Epithelial cell of esophagus (primary cell): ENCODE measurements around the gene RUNX1.

Experiments used
- DNase-seq: peaks from one replicate; pipeline ENCODE4 v3.0.0; 2010; ENCODE audit warnings: low read depth
- H3K4me3 ChIP-seq: 2 replicates; pipeline ENCODE4 v1.5.1; 2011; ENCODE audit warnings: mild to moderate bottlenecking, low read length, control low read depth
- CTCF ChIP-seq: IDR thresholded peaks from 2 replicates; pipeline ENCODE4 v1.5.1; 2011; ENCODE audit warnings: low read depth, mild to moderate bottlenecking, low read length, control low read depth, inconsistent platforms; ENCODE audit not compliant: insufficient read depth; ENCODE audit errors: missing control alignments

Gene RUNX1

GRCh38 chr21:34841154-34841553 is 207.9 kb downstream of the RUNX1 start:
- no peak overlapping the region for H3K4me3 ChIP-seq
- no peak for TF ChIP-seq CTCF
- no peak for DNase-seq

- no peak for TF ChIP-seq CTCF
- DNase-seq, result no peak
- H3K4me3 ChIP-seq, result no peak overlapping the region
Measured at GRCh38 chr21:34840693-34841092, 208.4 kb downstream of the RUNX1 start.

- H3K4me3 ChIP-seq, result no peak overlapping the region
- no peak for TF ChIP-seq CTCF
- DNase-seq, result no peak
Measured at GRCh38 chr21:34838956-34839820, 209.9 kb downstream of the RUNX1 start.

- DNase-seq, result peak; percentile 19
- no peak for TF ChIP-seq CTCF
- H3K4me3 ChIP-seq, result no peak overlapping the region
Measured at GRCh38 chr21:34836933-34837505, 212.1 kb downstream of the RUNX1 start.

DNA sequence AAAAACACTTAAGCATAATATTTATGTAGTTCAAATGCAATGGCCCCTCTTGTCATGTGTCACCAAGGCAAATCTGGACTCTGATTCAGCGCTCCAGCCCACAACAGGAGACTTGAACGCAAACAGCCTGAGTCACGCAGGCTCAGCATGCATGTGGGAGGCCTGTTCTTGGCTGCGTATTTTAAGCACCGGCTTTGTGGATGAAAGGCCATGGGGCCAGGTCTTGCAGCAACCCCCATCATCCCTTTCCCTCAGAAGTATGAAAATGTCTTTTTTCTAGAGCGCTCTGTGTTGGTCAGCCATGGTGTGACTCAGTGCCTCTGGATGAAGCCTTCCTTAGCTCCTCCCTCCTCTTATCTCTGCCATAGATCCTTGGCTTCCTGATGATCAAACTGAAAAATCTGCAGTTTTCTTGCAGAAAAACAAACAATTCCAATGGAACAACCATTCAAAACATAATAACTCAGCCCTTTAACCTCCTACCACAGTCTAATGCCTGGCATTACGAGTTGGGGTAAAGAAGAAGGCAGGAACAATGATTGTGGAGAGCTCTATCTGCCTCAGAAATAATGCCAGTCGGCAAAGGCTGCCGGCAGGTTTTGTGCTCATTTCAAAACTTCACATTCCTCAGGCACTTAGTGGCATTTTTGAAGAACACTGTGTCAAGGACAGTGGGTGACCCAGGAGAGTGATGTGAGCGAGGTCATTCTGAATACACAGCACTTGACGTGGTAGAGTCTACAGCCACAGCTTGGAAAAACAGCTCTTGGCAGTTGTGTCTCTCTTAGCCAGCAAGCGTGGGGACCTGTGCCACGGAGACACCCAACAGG is 212.8 kb downstream of the RUNX1 start:
- H3K4me3 ChIP-seq, result no peak overlapping the region
- no peak for TF ChIP-seq CTCF
- peak; percentile 95 for DNase-seq

DNA sequence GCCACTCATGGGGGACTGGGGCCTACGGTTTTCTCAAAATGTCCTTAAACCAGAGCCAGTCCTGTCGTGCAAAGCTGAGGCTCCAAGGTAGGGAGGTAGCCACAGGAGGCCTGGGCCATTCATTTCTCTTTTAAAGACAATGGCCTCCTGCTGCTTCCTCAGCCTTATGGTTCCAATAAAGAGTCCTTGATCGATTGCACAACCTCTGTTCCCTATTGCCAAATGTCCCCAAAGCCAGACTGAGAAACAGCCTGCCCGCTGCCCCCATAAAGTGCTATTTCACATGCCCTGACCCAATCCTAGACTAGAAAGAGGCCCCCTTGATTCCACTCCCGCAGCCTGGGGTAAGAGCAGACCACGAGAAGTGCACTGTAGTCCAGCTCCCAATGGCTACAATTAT is 213.6 kb downstream of the RUNX1 start:
- TF ChIP-seq CTCF, result no peak
- no peak for DNase-seq
- no peak overlapping the region for H3K4me3 ChIP-seq
